ENCODE results near the gene ZFP69. TPM values are rescaled to one million over a fixed set of nuclear protein-coding genes. Genes with fewer than 3 reads are reported as not detected.

ZFP69 gene
- total RNA-seq: 1.9 and 2.1 TPM in 2 replicates

DNA sequence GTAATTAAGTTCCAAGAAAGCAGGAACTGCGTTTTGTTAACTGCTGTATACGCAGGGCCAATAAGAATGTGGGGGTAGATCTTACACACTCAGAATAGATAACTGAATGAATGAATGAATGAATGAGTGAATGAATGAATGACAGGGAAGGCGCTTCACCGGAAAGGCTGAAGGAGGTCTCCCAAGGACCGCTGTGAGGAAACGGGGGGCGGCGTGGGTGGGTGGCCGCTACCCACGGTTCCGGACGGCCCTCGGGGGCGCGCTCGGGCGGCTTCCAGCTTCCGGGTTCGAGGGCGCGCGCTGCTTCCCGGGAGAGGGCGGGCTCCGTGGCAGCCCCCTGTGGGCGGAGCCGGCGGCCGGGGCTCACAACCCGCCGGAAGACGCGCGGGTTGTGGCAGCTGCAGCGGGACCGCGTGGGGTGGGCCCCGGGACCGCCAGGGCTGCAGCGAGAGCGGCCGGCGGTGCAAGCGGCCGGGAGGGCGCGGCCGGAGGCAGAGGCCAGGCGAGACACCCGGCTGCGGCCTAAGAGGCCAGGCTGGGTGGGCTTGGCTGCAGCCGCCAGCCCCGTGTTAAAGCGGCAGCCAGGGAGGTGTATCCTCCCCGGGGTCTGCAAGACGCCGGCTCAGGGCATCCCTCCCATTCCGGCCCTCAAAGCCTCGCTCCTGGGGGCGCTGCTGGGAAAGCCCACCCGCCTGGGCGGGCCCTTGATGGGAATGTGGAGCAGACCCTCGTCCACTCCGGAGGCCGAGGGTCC lies at the start of gene ZFP69:
Gene ZFP69, plus strand, starts transcription at position 367 of the 754 bp plus-strand sequence. CDS start 2,072 bp downstream, outside the sequence.
- TF ChIP-seq CTCF (IDR thresholded peaks at IDR 0.05; ENCODE audit: insufficient read depth, low read length, severe bottlenecking): no peak
- no peaks in the 10 kb centered on the region for H3K27me3 ChIP-seq (ENCODE audit: control insufficient read depth, insufficient read depth, low read length)
- peak within 1 kb of the TSS; percentile 66 for H3K4me3 ChIP-seq (ENCODE audit: low read depth, low read length)
- H3K36me3 ChIP-seq (ENCODE audit: control insufficient read depth, insufficient read depth, low read length): no peaks in the 10 kb centered on the region
- DNase-seq (ENCODE audit: low read depth) (no peak), FAIRE-seq (no peak)

- TF ChIP-seq CTCF (IDR thresholded peaks at IDR 0.05; ENCODE audit: insufficient read depth, low read length, severe bottlenecking): no peak
Measured at GRCh38 chr1:40431385-40431784, 45.7 kb upstream of the ZFP69 start.

DNA sequence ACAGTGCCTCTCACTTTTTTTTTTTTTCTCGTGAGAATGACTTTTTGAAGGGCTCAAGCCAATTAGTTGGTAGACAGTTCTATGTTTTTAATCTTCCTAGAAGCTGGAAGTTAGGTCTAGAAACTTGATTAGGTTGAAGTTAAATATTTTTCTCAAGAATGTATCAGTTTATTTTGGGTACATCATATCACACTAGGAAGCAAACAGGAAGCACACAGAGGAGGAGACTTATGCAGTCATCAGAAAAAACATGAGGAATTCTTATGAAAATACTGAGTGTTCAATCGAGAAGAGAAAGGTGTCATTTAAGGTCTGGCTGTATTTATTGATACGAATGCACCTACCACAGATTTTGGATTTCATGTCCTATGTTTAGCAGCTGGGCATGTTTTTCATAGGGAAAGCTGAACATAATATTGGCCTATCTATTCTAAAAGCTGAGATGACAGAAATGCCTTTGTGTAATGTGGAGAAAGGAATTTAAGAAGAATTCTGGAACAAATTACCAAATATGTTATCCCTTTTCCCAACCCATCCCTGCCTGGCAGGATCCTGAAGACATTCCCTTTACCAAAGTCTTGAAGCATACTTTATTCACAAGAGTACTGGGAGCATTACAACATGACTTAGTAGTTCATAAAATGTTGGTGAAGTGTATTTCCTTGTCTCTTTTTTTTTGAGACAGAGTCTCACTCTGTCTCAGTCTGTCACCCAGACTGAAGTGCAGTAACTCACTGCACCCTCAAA lies 44.3 kb upstream of the ZFP69 start:
- TF ChIP-seq CTCF (IDR thresholded peaks at IDR 0.05; ENCODE audit: insufficient read depth, low read length, severe bottlenecking): no peak
- Histone ChIP-seq H3K4me3 (ENCODE audit: low read depth, low read length) (no peak overlapping the region), H3K36me3 (ENCODE audit: control insufficient read depth, insufficient read depth, low read length) (no peaks in the 10 kb centered on the region), H3K27me3 (ENCODE audit: control insufficient read depth, insufficient read depth, low read length) (no peaks in the 10 kb centered on the region)
- DNase-seq (ENCODE audit: low read depth) (no peak), FAIRE-seq (no peak)

More at GRCh38 chr1:40431385-40431784, 45.7 kb upstream of the ZFP69 start:
- DNase-seq (ENCODE audit: low read depth) (no peak), FAIRE-seq (no peak)
- Histone ChIP-seq H3K27me3 (ENCODE audit: control insufficient read depth, insufficient read depth, low read length) (no peaks in the 10 kb centered on the region), H3K4me3 (ENCODE audit: low read depth, low read length) (no peak overlapping the region), H3K36me3 (ENCODE audit: control insufficient read depth, insufficient read depth, low read length) (no peaks in the 10 kb centered on the region)

- TF ChIP-seq CTCF (IDR thresholded peaks at IDR 0.05; ENCODE audit: insufficient read depth, low read length, severe bottlenecking): no peak
- FAIRE-seq (no peak), DNase-seq (ENCODE audit: low read depth) (no peak)
Measured at GRCh38 chr1:40435471-40435870, 41.6 kb upstream of the ZFP69 start.

DNA sequence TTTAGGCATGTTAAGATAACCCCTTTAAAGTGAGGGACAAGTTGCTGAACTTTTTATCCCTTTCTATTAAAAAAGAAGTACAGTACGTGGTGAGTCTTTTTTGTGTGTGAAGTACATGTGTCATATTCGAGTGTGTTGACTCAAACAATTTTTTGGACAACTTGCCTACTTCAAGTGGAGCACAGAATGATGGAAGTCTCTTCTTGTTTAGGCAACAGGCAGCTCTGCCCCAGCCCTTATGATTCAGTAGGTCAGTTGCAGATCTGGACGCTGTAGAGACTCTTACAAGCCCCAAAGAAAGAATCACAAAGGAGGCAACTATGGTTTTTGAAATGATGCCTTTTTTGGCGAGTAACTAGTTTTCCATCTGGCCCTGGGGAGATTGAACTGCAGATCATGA lies 41.2 kb upstream of the ZFP69 start:
- TF ChIP-seq CTCF (IDR thresholded peaks at IDR 0.05; ENCODE audit: insufficient read depth, low read length, severe bottlenecking): no peak
- Histone ChIP-seq H3K4me3 (ENCODE audit: low read depth, low read length) (no peak overlapping the region), H3K27me3 (ENCODE audit: control insufficient read depth, insufficient read depth, low read length) (no peaks in the 10 kb centered on the region), H3K36me3 (ENCODE audit: control insufficient read depth, insufficient read depth, low read length) (no peaks in the 10 kb centered on the region)
- FAIRE-seq (no peak), DNase-seq (ENCODE audit: low read depth) (peak; percentile 3)

More at GRCh38 chr1:40435471-40435870, 41.6 kb upstream of the ZFP69 start:
- Histone ChIP-seq H3K4me3 (ENCODE audit: low read depth, low read length) (no peak overlapping the region), H3K27me3 (ENCODE audit: control insufficient read depth, insufficient read depth, low read length) (no peaks in the 10 kb centered on the region), H3K36me3 (ENCODE audit: control insufficient read depth, insufficient read depth, low read length) (no peaks in the 10 kb centered on the region)
